Lower leg skin (tissue), 3 donors: ENCODE data around the gene SLC39A12.

ENCODE experiments used
- CTCF ChIP-seq, 3 donors: fragments of 450-650 bp; IDR thresholded peaks; one replicate each; pipeline ENCODE4 v1.5.1; 2016; ENCODE audit warnings: antibody characterized with exemption in 3 of 3, mild to moderate bottlenecking in 3 of 3, moderate library complexity in 2 of 3
- POLR2A ChIP-seq, 2 donors: fragments of 450-650 bp; IDR thresholded peaks; one replicate each; pipeline ENCODE4 v1.6.1; 2016 to 2017; ENCODE audit warnings: antibody characterized with exemption in 2 of 2, mild to moderate bottlenecking in 1 of 2, moderate library complexity in 1 of 2

GRCh38 chr10:17907641-17908040, 44.1 kb upstream of the SLC39A12 start:
- TF ChIP-seq CTCF (IDR thresholded peaks at IDR 0.05) (no peak), POLR2A (IDR thresholded peaks at IDR 0.05) (no peak)
